Measurements from ENCODE around the gene LBHD2. TPM values are rescaled to one million over a fixed set of nuclear protein-coding genes. Genes with fewer than 3 reads are reported as not detected.

LBHD2 gene
- total RNA-seq, 4 donors from 2014 or later = 1.4 to 2.1 TPM; not detected in 2

- TF ChIP-seq CTCF (IDR thresholded peaks at IDR 0.05; ENCODE audit: low read depth) = no peak
Observed at GRCh38 chr14:103110681-103111231, 26.7 kb downstream of the LBHD2 start.

DNA sequence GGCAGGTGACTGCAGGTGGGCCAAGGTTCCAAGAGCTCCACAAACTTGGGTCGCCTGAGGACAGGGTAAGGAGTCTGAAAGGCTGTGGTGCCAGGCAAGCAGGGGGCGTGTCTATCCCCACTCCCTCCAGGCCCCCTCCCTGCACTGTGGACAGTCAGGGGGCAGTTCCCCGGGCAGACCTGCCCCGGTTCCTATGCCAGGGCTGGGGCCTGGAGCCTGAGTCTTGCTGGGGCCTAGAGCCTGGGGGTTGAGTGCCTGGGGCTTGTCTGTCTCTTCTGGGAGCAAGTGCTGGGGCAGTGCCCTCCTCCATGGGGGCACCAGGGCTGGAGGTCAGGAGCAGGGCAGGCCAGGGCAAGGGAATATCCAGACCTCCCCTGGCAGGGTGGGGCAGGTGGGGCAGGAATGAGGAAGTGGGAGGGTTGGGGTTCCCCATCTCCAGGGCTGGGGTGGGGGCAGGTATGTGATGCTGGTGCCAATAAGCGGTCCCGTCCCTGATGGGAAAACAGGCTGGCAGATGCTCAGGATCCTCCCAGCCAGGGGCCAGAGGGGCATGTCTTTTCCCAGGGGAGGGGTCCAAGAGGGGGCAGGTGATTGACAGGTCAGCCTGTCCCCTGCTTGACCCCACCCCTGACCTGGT is 27.3 kb downstream of the LBHD2 start:
- TF ChIP-seq CTCF (IDR thresholded peaks at IDR 0.05; ENCODE audit: low read depth) = no peak

- TF ChIP-seq CTCF (IDR thresholded peaks at IDR 0.05; ENCODE audit: low read depth) = no peak
Observed at GRCh38 chr14:103112400-103113243, 28.6 kb downstream of the LBHD2 start.

- TF ChIP-seq CTCF (IDR thresholded peaks at IDR 0.05; ENCODE audit: low read depth) = no peak
Observed at GRCh38 chr14:103113303-103113702, 29.3 kb downstream of the LBHD2 start.

DNA sequence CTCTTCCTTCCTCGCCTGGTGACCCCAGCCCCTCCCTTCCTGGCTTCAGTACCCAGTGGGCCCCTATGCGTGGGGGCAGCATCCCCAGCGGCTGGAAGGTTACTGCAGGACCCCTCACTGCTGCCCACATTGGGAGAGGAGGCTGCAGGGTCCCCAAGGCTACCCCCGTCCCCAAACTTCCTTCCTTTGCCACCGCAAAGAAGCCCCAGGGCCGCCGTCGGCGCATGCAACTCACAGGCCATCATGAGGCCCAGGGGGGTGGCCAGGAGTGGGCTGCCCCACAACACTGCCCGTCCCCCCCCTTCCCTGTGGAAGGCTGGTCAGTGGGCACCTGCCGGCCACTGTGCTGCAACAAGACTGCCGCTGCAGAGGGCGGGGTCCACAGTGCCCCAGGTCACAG is 29.8 kb downstream of the LBHD2 start:
- no peak for TF ChIP-seq CTCF (IDR thresholded peaks at IDR 0.05; ENCODE audit: low read depth)

- no peak for TF ChIP-seq CTCF (IDR thresholded peaks at IDR 0.05; ENCODE audit: low read depth)
Observed at GRCh38 chr14:103115845-103116572, 32.0 kb downstream of the LBHD2 start.

DNA sequence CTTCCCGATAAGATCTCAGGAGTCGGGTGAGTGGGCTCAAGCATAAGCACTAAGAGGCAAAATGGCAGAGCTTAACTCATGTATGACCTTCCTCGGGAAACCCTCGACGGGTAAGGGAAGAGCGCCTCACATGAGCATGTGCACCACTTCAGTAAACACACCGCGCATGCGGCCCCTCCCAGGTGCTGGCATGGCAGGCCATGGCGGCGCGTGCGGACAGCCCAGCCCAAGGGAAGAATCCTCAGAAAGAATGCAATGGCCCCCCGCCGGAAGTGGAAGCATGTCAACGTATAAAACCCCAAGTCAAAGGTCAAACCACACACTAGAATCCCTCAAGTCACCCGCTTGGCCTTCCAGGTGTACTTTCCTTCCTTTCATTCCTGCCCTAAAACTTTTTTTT is 32.6 kb downstream of the LBHD2 start:
- TF ChIP-seq CTCF (IDR thresholded peaks at IDR 0.05; ENCODE audit: low read depth) = no peak
